ENCODE data around the gene DOCK4.
A peak's percentile ranks its signal among the peaks of the same experiment; 100 is the strongest.

The DOCK4 gene

DNA sequence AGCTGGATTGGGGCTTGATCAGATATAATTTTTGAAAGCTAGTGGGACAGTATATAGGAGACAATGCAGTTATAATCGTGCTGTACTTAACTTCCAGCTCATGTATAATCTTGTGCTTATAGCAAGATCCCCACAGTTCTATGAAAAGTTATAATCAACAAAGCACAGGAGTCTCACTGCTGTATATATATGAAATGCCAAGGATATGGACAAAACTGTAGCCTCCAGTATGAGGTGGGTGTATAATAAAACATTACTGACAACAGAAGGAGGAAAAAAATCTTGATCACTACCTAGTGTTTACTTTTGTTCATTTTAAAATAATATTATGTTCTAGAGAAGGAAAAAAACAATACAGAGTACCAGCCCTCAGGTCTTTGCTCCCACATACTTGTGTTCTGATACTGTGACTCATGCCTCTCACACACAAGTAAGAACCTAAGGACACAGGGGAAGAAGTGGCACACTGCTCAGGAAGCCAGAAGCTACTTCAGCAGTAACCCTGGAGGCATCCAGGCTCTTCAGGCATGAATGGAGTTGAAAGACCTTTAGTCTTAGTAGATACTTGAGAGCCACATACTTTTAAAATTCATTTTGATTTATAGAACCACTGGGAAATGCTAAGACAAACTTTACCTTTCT, 378.2 kb downstream of the DOCK4 start:
- no peak for DNase-seq

- DNase-seq: no peak
These were observed 381.2 kb downstream of the DOCK4 start for GRCh38 chr7:111825046-111825445.

GRCh38 chr7:111823826-111824225, 382.4 kb downstream of the DOCK4 start:
- DNase-seq: no peak

DNA sequence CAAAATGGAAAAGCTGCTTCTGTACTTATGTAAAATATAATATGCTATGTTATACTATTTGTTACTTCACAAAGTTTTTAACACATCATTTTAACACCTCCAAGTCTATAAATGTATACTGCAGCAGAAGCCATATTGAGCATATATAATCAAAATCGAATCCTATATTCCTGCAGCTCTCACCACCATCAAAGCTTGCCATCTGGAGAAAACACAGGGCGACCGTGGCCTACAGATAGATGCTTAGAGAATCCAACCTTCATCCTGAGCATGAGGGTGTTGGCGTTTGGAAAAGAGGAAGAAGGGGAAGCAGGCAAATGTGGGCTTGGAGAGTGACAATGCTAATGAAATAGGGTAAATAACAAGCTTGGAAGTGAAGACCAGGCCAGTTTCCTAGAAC, 385.2 kb downstream of the DOCK4 start:
- no peak for DNase-seq

GRCh38 chr7:111820621-111821020, 385.6 kb downstream of the DOCK4 start:
- DNase-seq: no peak

DNA sequence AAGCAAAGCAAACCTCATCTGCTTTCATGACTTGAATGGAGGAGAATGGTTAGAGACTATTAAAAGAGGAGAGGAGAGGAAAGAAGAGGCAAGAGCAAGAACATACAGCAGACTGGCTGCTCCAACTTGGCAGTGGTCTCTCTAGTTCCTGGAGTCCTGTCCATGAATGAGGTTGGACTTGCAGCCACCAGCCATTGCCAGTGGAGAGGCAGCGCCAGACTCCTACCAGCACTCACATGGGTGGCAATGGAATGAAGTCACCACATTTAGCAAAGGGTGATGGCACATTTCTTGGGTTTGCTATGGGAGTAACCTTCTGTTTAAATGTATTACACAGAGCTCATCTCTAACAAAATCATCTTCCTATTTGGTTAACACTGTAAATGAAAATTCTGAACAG, 386.1 kb downstream of the DOCK4 start:
- no peak for DNase-seq

- DNase-seq: no peak
These were observed 390.8 kb downstream of the DOCK4 start for GRCh38 chr7:111815354-111815753.

- DNase-seq: no peak
These were observed 392.9 kb downstream of the DOCK4 start for GRCh38 chr7:111813306-111813705.

DNA sequence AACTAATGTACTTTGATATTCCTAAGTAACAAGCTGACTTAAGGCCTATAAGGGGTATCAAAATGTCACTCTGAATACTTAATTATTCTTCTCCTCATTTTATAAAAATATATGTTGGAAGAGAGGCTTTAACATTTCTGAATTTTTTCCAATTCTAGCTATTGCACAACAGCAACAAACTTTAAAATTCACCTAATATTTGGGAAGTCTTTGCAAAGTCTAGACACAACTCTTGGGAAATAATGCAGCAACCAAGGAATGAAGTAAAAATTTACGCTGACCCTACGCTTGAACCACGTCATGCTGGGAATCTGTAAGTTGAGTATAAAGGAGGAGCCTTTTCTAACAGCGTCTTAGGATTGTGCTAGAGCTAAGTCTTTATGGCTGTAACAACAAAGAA, 400.0 kb downstream of the DOCK4 start:
- DNase-seq: no peak

DNA sequence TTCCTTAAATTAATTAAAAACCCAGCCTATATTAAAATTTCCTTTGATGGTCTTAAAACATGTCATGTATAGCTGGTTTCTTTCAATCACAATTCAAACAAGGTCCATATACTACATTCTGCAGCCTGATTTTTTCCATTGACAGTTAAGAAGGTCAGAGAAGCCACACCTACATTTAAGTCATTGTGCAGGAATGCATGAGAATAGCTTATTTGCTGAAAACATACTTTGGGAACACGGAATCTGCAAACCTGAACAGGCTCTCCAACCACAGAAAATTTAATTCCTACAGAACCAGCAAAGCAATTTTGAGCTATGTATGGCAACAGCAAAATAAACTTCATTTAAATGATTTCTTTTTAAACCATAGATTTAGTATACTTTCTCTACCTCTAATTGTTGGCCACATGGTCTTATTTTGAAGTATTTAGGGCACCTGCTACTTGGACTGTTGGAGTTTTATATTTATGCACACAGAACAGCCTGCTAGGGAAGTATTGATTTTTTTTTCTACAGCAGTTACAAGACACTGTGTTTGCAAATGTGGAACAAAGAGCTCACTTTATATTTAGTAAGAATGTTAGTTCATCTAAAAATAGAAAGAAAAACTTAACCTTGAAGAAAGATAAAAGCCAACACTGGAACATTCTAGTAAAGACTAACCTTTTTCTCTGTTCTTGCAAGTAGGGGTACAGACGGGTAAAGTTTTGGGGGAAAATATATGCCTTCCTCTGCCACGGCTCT, 403.0 kb downstream of the DOCK4 start:
- DNase-seq: no peak

GRCh38 chr7:111802194-111802772, 403.9 kb downstream of the DOCK4 start:
- DNase-seq: no peak

GRCh38 chr7:111801277-111801676, 404.9 kb downstream of the DOCK4 start:
- DNase-seq: no peak

GRCh38 chr7:111796671-111797070, 409.5 kb downstream of the DOCK4 start:
- DNase-seq: no peak

- DNase-seq: no peak
These were observed 416.3 kb downstream of the DOCK4 start for GRCh38 chr7:111789870-111790269.

- no peak for DNase-seq
These were observed 417.2 kb downstream of the DOCK4 start for GRCh38 chr7:111789048-111789320.

GRCh38 chr7:111788286-111789047, 417.7 kb downstream of the DOCK4 start:
- DNase-seq: peak in 1 of 56 donors; percentile 43

DNA sequence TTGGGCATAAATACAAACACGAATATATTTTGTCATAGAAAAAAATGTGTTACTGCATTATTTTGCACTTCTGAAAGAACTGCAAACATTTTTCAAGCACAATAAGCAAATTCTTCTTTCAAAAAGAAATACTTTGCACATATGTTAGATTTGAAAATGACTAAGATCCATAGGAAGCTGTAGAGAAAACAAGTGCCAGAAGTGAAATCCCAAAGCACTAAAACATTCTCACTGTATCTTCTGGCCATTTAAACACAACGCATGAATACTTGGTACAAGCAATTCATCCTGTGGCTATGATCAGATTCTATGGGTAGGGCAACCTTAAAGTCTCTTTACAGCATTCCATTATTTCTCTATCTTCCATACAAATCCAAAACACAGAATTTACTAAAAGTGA, 418.5 kb downstream of the DOCK4 start:
- no peak for DNase-seq

GRCh38 chr7:111787099-111787498, 419.1 kb downstream of the DOCK4 start:
- DNase-seq: no peak

- DNase-seq: peak in 5 of 56 donors; percentile 20 to 36 (median 30)
These were observed 421.1 kb downstream of the DOCK4 start for GRCh38 chr7:111785076-111785475.

DNA sequence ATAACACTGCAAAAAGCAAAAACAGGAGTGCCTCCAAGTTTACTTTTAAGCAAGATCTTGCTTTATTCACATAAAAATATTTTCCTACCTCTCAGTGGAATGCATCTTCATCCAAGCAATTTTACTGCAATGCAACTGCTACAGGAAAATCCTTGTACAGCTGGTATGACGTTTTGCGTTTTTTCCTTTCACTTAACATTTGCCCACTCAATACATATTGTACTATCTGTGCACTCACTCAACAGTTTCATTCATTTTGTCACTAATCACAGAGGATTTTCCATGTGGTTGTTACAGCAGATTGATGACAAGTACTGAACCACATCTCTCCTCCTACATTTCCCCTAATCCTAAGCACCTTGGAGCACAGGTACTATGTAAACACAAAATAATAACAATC, 421.9 kb downstream of the DOCK4 start:
- DNase-seq: no peak

DNA sequence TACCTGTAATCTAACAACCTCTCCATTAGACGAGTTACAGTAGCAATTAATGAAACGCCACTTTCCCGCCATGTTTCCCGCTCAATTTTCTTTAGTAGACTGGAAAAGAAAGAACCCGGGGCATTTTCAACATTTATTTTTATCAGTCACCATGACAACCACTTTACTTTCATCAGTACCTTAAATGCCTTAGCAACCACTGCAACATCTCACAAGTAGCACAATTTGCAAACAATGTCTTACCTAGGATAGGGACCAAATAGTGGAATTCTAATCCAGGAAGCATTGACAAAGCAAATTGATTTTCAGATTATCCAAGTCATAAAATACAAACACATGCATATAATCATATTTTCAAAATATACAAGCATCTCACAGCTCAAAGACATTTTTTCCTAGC, 422.3 kb downstream of the DOCK4 start:
- DNase-seq: no peak

- no peak for DNase-seq
These were observed 425.7 kb downstream of the DOCK4 start for GRCh38 chr7:111780527-111780926.

Measured in nucleus accumbens (tissue), 56 donors.